ENCODE measurements around the gene KLHL6. TPM values are rescaled to one million over a fixed set of nuclear protein-coding genes. Genes with fewer than 3 reads are reported as not detected.

KLHL6 gene
- total RNA-seq, 2 donors from 2014 or later, result 0.33 to 0.40 TPM

- no peaks in the 10 kb centered on the region for H3K4me1 ChIP-seq (ENCODE audit: control insufficient read depth, insufficient read depth, low read length)
- peaks cover 13% of the 10 kb centered on the region for H3K4me1 Mint-ChIP-seq
- TF ChIP-seq, protein P1, sequence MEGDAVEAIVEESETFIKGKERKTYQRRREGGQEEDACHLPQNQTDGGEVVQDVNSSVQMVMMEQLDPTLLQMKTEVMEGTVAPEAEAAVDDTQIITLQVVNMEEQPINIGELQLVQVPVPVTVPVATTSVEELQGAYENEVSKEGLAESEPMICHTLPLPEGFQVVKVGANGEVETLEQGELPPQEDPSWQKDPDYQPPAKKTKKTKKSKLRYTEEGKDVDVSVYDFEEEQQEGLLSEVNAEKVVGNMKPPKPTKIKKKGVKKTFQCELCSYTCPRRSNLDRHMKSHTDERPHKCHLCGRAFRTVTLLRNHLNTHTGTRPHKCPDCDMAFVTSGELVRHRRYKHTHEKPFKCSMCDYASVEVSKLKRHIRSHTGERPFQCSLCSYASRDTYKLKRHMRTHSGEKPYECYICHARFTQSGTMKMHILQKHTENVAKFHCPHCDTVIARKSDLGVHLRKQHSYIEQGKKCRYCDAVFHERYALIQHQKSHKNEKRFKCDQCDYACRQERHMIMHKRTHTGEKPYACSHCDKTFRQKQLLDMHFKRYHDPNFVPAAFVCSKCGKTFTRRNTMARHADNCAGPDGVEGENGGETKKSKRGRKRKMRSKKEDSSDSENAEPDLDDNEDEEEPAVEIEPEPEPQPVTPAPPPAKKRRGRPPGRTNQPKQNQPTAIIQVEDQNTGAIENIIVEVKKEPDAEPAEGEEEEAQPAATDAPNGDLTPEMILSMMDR (conservative IDR thresholded peaks at IDR 0.05), result peak; percentile 16
- H3K9me3 ChIP-seq (ENCODE audit: control insufficient read depth, low read length), result peaks cover 28% of the 10 kb centered on the region
- peak overlapping the region; percentile 98 for H3K4me3 ChIP-seq (ENCODE audit: low read length)
- peak overlapping the region; percentile 100 for H3K4me3 Mint-ChIP-seq
- H3K27ac Mint-ChIP-seq, result peak overlapping the region; percentile 97
- H3K36me3 ChIP-seq (ENCODE audit: control insufficient read depth, insufficient read depth, low read length), result peaks cover 25% of the 10 kb centered on the region
- peaks cover 29% of the 10 kb centered on the region for H3K36me3 Mint-ChIP-seq (ENCODE audit: low read depth)
- H3K27me3 Mint-ChIP-seq (ENCODE audit: insufficient read depth), result no peaks in the 10 kb centered on the region
- peak; percentile 99 for DNase-seq
- H3K9ac ChIP-seq (ENCODE audit: extremely low read depth, low read length, poor library complexity, severe bottlenecking), result peak overlapping the region; percentile 92
- H3K27me3 ChIP-seq (ENCODE audit: control insufficient read depth, insufficient read depth, low read length, poor library complexity, severe bottlenecking), result no peaks in the 10 kb centered on the region
- peak overlapping the region; percentile 74 for H3K27ac ChIP-seq (ENCODE audit: low read depth, low read length)
- peaks cover 21% of the 10 kb centered on the region for H3K9me3 Mint-ChIP-seq
- 1% methylated on average over 20 to 54 of the region's 54 CpGs for WGBS, 2 experiments (ENCODE audit: insufficient coverage in 1 of 2, insufficient read length in 1 of 2)
These were observed 108.1 kb downstream of the KLHL6 start for GRCh38 chr3:183447206-183448001.

- H3K4me3 Mint-ChIP-seq, result peak overlapping the region; percentile 100
- no peaks in the 10 kb centered on the region for H3K27me3 ChIP-seq (ENCODE audit: control insufficient read depth, insufficient read depth, low read length, poor library complexity, severe bottlenecking)
- peaks cover 13% of the 10 kb centered on the region for H3K4me1 Mint-ChIP-seq
- peaks cover 21% of the 10 kb centered on the region for H3K9me3 Mint-ChIP-seq
- H3K9me3 ChIP-seq (ENCODE audit: control insufficient read depth, low read length), result peaks cover 34% of the 10 kb centered on the region
- H3K27ac Mint-ChIP-seq, result peak overlapping the region; percentile 97
- no peak overlapping the region for H3K9ac ChIP-seq (ENCODE audit: extremely low read depth, low read length, poor library complexity, severe bottlenecking)
- peaks cover 23% of the 10 kb centered on the region for H3K36me3 Mint-ChIP-seq (ENCODE audit: low read depth)
- DNase-seq, result no peak
- 83% methylated on average over 2 of the region's 2 CpGs; no CpG with 5 or more reads in 1 of the 2 experiments for WGBS, 2 experiments (ENCODE audit: insufficient coverage in 1 of 2, insufficient read length in 1 of 2)
- peaks cover 19% of the 10 kb centered on the region for H3K36me3 ChIP-seq (ENCODE audit: control insufficient read depth, insufficient read depth, low read length)
- H3K4me1 ChIP-seq (ENCODE audit: control insufficient read depth, insufficient read depth, low read length), result no peaks in the 10 kb centered on the region
- no peaks in the 10 kb centered on the region for H3K27me3 Mint-ChIP-seq (ENCODE audit: insufficient read depth)
- peak overlapping the region; percentile 98 for H3K4me3 ChIP-seq (ENCODE audit: low read length)
- TF ChIP-seq, protein P1 (conservative IDR thresholded peaks at IDR 0.05), result no peak
- peak overlapping the region; percentile 7 for H3K27ac ChIP-seq (ENCODE audit: low read depth, low read length)
These were observed 108.7 kb downstream of the KLHL6 start for GRCh38 chr3:183446838-183447205.

- Mint-ChIP-seq H3K4me3 (no peak overlapping the region), H3K27ac (no peak overlapping the region), H3K4me1 (peaks cover 9% of the 10 kb centered on the region), H3K27me3 (ENCODE audit: insufficient read depth) (no peaks in the 10 kb centered on the region), H3K9me3 (peaks cover 22% of the 10 kb centered on the region), H3K36me3 (ENCODE audit: low read depth) (peaks cover 6% of the 10 kb centered on the region)
- Histone ChIP-seq H3K9ac (ENCODE audit: extremely low read depth, low read length, poor library complexity, severe bottlenecking) (no peak overlapping the region), H3K4me1 (ENCODE audit: control insufficient read depth, insufficient read depth, low read length) (no peaks in the 10 kb centered on the region), H3K27ac (ENCODE audit: low read depth, low read length) (no peak overlapping the region), H3K4me3 (ENCODE audit: low read length) (peak overlapping the region; percentile 50), H3K36me3 (ENCODE audit: control insufficient read depth, insufficient read depth, low read length) (peaks cover 2% of the 10 kb centered on the region), H3K27me3 (ENCODE audit: control insufficient read depth, insufficient read depth, low read length, poor library complexity, severe bottlenecking) (no peaks in the 10 kb centered on the region), H3K9me3 (ENCODE audit: control insufficient read depth, low read length) (peaks cover 50% of the 10 kb centered on the region)
- TF ChIP-seq, protein P1 (conservative IDR thresholded peaks at IDR 0.05), result no peak
- no peak for DNase-seq
- 100% methylated on average over 1 of the region's 1 CpG for WGBS, 2 experiments (ENCODE audit: insufficient coverage in 1 of 2, insufficient read length in 1 of 2)
These were observed 110.8 kb downstream of the KLHL6 start for GRCh38 chr3:183444748-183445147.
